ENCODE data around the gene TBC1D5. TPM values are rescaled to one million over a fixed set of nuclear protein-coding genes. Genes with fewer than 3 reads are reported as not detected.

The TBC1D5 gene
- total RNA-seq, 2 donors from 2014 or later: 68.8 to 77.7 TPM

- H3K36me3 ChIP-seq (ENCODE audit: control insufficient read depth, insufficient read depth, low read length): no peaks in the 10 kb centered on the region
- peak overlapping the region; percentile 49 for H3K27ac ChIP-seq (ENCODE audit: low read depth, low read length)
- no peak for TF ChIP-seq CTCF (conservative IDR thresholded peaks at IDR 0.05)
- no peaks in the 10 kb centered on the region for H3K4me1 ChIP-seq (ENCODE audit: control insufficient read depth, insufficient read depth, low read length)
- H3K4me1 Mint-ChIP-seq: peaks cover 15% of the 10 kb centered on the region
- H3K27me3 ChIP-seq (ENCODE audit: control insufficient read depth, insufficient read depth, low read length, poor library complexity, severe bottlenecking): no peaks in the 10 kb centered on the region
- H3K4me3 ChIP-seq (ENCODE audit: low read length): no peak overlapping the region
- no peak overlapping the region for H3K4me3 Mint-ChIP-seq
- H3K36me3 Mint-ChIP-seq (ENCODE audit: low read depth): peaks cover 8% of the 10 kb centered on the region
- H3K9me3 ChIP-seq (ENCODE audit: control insufficient read depth, low read length): no peaks in the 10 kb centered on the region
- no peaks in the 10 kb centered on the region for H3K27me3 Mint-ChIP-seq (ENCODE audit: insufficient read depth)
- WGBS, 2 experiments (ENCODE audit: insufficient coverage in 1 of 2, insufficient read length in 1 of 2): 92 to 93% methylated on average over 3 to 5 of the region's 5 CpGs
- no peak overlapping the region for H3K9ac ChIP-seq (ENCODE audit: extremely low read depth, low read length, poor library complexity, severe bottlenecking)
- H3K27ac Mint-ChIP-seq: no peak overlapping the region
- no peaks in the 10 kb centered on the region for H3K9me3 Mint-ChIP-seq
- no peak for DNase-seq
Measured at GRCh38 chr3:17182166-17182565, 560.3 kb downstream of the TBC1D5 start.

- Histone ChIP-seq H3K27me3 (ENCODE audit: control insufficient read depth, insufficient read depth, low read length, poor library complexity, severe bottlenecking) (no peaks in the 10 kb centered on the region), H3K36me3 (ENCODE audit: control insufficient read depth, insufficient read depth, low read length) (no peaks in the 10 kb centered on the region), H3K27ac (ENCODE audit: low read depth, low read length) (no peak overlapping the region), H3K4me1 (ENCODE audit: control insufficient read depth, insufficient read depth, low read length) (no peaks in the 10 kb centered on the region), H3K9me3 (ENCODE audit: control insufficient read depth, low read length) (no peaks in the 10 kb centered on the region), H3K9ac (ENCODE audit: extremely low read depth, low read length, poor library complexity, severe bottlenecking) (no peak overlapping the region), H3K4me3 (ENCODE audit: low read length) (no peak overlapping the region)
- Mint-ChIP-seq H3K4me1 (peaks cover 13% of the 10 kb centered on the region), H3K9me3 (no peaks in the 10 kb centered on the region), H3K27ac (no peak overlapping the region), H3K27me3 (ENCODE audit: insufficient read depth) (no peaks in the 10 kb centered on the region), H3K36me3 (ENCODE audit: low read depth) (peaks cover 8% of the 10 kb centered on the region), H3K4me3 (no peak overlapping the region)
- whole genome bisulfite sequencing, 2 experiments (ENCODE audit: insufficient coverage in 1 of 2, insufficient read length in 1 of 2): 81 to 97% methylated on average over 2 of the region's 2 CpGs
- no peak for TF ChIP-seq CTCF (conservative IDR thresholded peaks at IDR 0.05)
- DNase-seq: no peak
Measured at GRCh38 chr3:17181413-17181907, 561.0 kb downstream of the TBC1D5 start.

GRCh38 chr3:17179381-17180205 is 562.8 kb downstream of the TBC1D5 start:
- Histone ChIP-seq H3K9me3 (ENCODE audit: control insufficient read depth, low read length) (no peaks in the 10 kb centered on the region), H3K9ac (ENCODE audit: extremely low read depth, low read length, poor library complexity, severe bottlenecking) (no peak overlapping the region), H3K4me3 (ENCODE audit: low read length) (no peak overlapping the region), H3K27ac (ENCODE audit: low read depth, low read length) (no peak overlapping the region), H3K27me3 (ENCODE audit: control insufficient read depth, insufficient read depth, low read length, poor library complexity, severe bottlenecking) (no peaks in the 10 kb centered on the region), H3K36me3 (ENCODE audit: control insufficient read depth, insufficient read depth, low read length) (no peaks in the 10 kb centered on the region), H3K4me1 (ENCODE audit: control insufficient read depth, insufficient read depth, low read length) (no peaks in the 10 kb centered on the region)
- Mint-ChIP-seq H3K27ac (no peak overlapping the region), H3K27me3 (ENCODE audit: insufficient read depth) (no peaks in the 10 kb centered on the region), H3K9me3 (no peaks in the 10 kb centered on the region), H3K36me3 (ENCODE audit: low read depth) (peaks cover 3% of the 10 kb centered on the region), H3K4me3 (no peak overlapping the region), H3K4me1 (peaks cover 13% of the 10 kb centered on the region)
- TF ChIP-seq CTCF (conservative IDR thresholded peaks at IDR 0.05): no peak
- WGBS, 2 experiments (ENCODE audit: insufficient coverage in 1 of 2, insufficient read length in 1 of 2): 93 to 97% methylated on average over 4 to 7 of the region's 7 CpGs
- no peak for DNase-seq
